OCI-LY1 (cell line): ENCODE data around the gene MAPK12.

Source experiments
- EZH2 ChIP-seq: fragments of 200-600 bp; sonication (generic), shearing (Covaris generic); IDR thresholded peaks from 2 replicates; pipeline ENCODE4 v1.8.0; 2017; ENCODE audit warnings: borderline replicate concordance, mixed run types, mild to moderate bottlenecking, antibody characterized with exemption, low read length, moderate library complexity, mixed read lengths
- TF ChIP-seq, protein P1 (sequence below): fragments of 200-600 bp; sonication (generic), shearing (Covaris generic); IDR thresholded peaks from 2 replicates; pipeline ENCODE4 v1.5.1; 2017; ENCODE audit warnings: mild to moderate bottlenecking, antibody characterized with exemption, low read length, moderate library complexity, mixed read lengths

DNA sequence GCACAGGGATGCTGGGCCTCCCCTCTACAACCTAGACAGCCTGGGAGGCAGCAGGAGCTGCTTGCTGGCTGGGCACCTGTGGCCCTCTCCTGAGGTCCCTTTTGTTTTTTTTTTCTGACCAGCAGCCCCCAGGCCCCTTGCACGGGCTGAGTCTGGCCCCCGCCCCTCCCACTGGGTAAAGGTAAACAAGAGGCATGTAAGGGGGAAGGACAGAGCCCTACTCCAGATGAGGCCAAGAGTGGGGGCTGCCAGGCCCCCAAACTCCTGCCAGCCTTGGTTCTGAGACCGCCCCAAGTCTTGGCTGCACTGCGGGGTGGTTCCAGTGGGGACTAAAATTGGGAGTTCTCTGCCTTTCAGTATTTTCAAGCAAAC, 36.8 kb upstream of the MAPK12 start:
- TF ChIP-seq, protein P1, sequence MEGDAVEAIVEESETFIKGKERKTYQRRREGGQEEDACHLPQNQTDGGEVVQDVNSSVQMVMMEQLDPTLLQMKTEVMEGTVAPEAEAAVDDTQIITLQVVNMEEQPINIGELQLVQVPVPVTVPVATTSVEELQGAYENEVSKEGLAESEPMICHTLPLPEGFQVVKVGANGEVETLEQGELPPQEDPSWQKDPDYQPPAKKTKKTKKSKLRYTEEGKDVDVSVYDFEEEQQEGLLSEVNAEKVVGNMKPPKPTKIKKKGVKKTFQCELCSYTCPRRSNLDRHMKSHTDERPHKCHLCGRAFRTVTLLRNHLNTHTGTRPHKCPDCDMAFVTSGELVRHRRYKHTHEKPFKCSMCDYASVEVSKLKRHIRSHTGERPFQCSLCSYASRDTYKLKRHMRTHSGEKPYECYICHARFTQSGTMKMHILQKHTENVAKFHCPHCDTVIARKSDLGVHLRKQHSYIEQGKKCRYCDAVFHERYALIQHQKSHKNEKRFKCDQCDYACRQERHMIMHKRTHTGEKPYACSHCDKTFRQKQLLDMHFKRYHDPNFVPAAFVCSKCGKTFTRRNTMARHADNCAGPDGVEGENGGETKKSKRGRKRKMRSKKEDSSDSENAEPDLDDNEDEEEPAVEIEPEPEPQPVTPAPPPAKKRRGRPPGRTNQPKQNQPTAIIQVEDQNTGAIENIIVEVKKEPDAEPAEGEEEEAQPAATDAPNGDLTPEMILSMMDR = no peak
- no peak for TF ChIP-seq EZH2
